Fibroblast of lung (primary cell): Measurements from ENCODE around the gene POSTN. TPM values are rescaled to one million over a fixed set of nuclear protein-coding genes. Genes with fewer than 3 reads are reported as not detected.
A peak's percentile ranks its signal among the peaks of the same experiment; 100 is the strongest.

Experiments
- DNase-seq, 2 donors: peaks; one replicate each; pipeline versions ENCODE4 v3.0.0 to v3.0.0-alpha.2; 2010; ENCODE audit warnings: low read depth in 2 of 2
- H2AFZ ChIP-seq: 2 replicates; pipeline ENCODE4 v1.5.1; 2012; ENCODE audit warnings: low read length, control low read depth, inconsistent platforms
- H3K27ac ChIP-seq: 2 replicates; pipeline ENCODE4 v1.5.1; 2011; ENCODE audit warnings: low read length, control low read depth; ENCODE audit not compliant: insufficient read depth
- H3K27me3 ChIP-seq: 2 replicates; pipeline ENCODE4 v1.5.1; 2011; ENCODE audit warnings: mild to moderate bottlenecking, low read length; ENCODE audit not compliant: control insufficient read depth, insufficient read depth
- H3K36me3 ChIP-seq: 2 replicates; pipeline ENCODE4 v1.5.1; 2011; ENCODE audit warnings: low read length; ENCODE audit not compliant: control insufficient read depth, insufficient read depth
- H3K4me1 ChIP-seq: 2 replicates; pipeline ENCODE4 v1.5.1; 2011; ENCODE audit warnings: low read length; ENCODE audit not compliant: control insufficient read depth, insufficient read depth; ENCODE audit errors: extremely low read depth
- H3K4me2 ChIP-seq: 2 replicates; pipeline ENCODE4 v1.5.1; 2011; ENCODE audit warnings: low read length, control low read depth; ENCODE audit not compliant: insufficient read depth; ENCODE audit errors: extremely low read depth
- H3K4me3 ChIP-seq, 4 experiments: fragments of 200-600 bp in 1 of 4; sonication (generic) in 1 of 4; replicated peaks in 1 of 4; 2 replicates each; pipeline ENCODE4 v1.5.1; 2011 to 2016; ENCODE audit warnings: low read length in 4 of 4, low read depth in 3 of 4, mild to moderate bottlenecking in 3 of 4, control low read depth in 2 of 4, inconsistent platforms in 1 of 4, mixed read lengths in 1 of 4; ENCODE audit not compliant: insufficient read depth in 1 of 4; ENCODE audit errors: control extremely low read depth in 1 of 4
- H3K79me2 ChIP-seq: 2 replicates; pipeline ENCODE4 v1.5.1; 2012; ENCODE audit warnings: mild to moderate bottlenecking, low read length, inconsistent platforms; ENCODE audit not compliant: control insufficient read depth, insufficient read depth
- H3K9ac ChIP-seq: 2 replicates; pipeline ENCODE4 v1.5.1; 2011; ENCODE audit warnings: mild to moderate bottlenecking, low read length, control low read depth; ENCODE audit not compliant: insufficient read depth
- H3K9me3 ChIP-seq: 2 replicates; pipeline ENCODE4 v1.5.1; 2012; ENCODE audit warnings: low read depth, low read length; ENCODE audit not compliant: control insufficient read depth, insufficient read depth
- H4K20me1 ChIP-seq: 2 replicates; pipeline ENCODE4 v1.5.1; 2011; ENCODE audit warnings: low read length; ENCODE audit not compliant: control insufficient read depth, insufficient read depth; ENCODE audit errors: extremely low read depth
- CTCF ChIP-seq, 2 donors: IDR thresholded peaks in 1 of 2; conservative IDR thresholded peaks in 1 of 2; 1 replicate in 1 of 2; 2 replicates in 1 of 2; pipeline ENCODE4 v1.5.1; 2011 to 2012; ENCODE audit warnings: low read length in 2 of 2, control low read depth in 1 of 2, inconsistent platforms in 1 of 2, low read depth in 1 of 2, mild to moderate bottlenecking in 1 of 2
- EZH2 ChIP-seq: IDR thresholded peaks from 2 replicates; pipeline ENCODE4 v1.5.1; 2012; ENCODE audit warnings: low read length, control low read depth, mild to moderate bottlenecking; ENCODE audit errors: missing control alignments
- polyA plus RNA-seq, 2 donors: library from polyadenylated mRNA; depleted of rRNA in 1 of 2; stranded (reverse) in 1 of 2; unstranded in 1 of 2; fragments of >200 nt; gene quantifications; 2 replicates each; pipeline ENCODE4 v1.2.1, GENCODE V29; 2011 to 2012; ENCODE audit warnings: missing spikeins in 1 of 2
- total RNA-seq: library from RNA; depleted of rRNA; stranded (reverse); fragments of >200 nt; gene quantifications from 2 replicates; pipeline ENCODE4 v1.2.1, GENCODE V29; 2014

The POSTN gene
- total and polyA plus RNA-seq, 2 donors (not counting 1 experiment from before 2014, with no cell fraction given) = 221 to 1,141 TPM

GRCh38 chr13:37616131-37616530 is 17.6 kb upstream of the POSTN start:
- Histone ChIP-seq H3K4me3 (no peak overlapping the region), H3K27me3 (no peaks in the 10 kb centered on the region), H3K9me3 (no peaks in the 10 kb centered on the region), H2AFZ (no peak overlapping the region), H3K9ac (no peak overlapping the region), H3K79me2 (no peaks in the 10 kb centered on the region), H3K4me1 (peaks cover 8% of the 10 kb centered on the region), H3K27ac (no peak overlapping the region), H3K4me2 (no peak overlapping the region), H3K36me3 (no peaks in the 10 kb centered on the region), H4K20me1 (no peaks in the 10 kb centered on the region)
- TF ChIP-seq CTCF (conservative IDR thresholded peaks at IDR 0.05 in 1 of 2, IDR thresholded peaks at IDR 0.05 in 1 of 2; ENCODE audit: low read depth in 1 of 2, low read length in 2 of 2) (no peak), EZH2 (no peak)
- DNase-seq = peak in 1 of 2 donors; percentile 43

GRCh38 chr13:37615276-37615675 is 16.7 kb upstream of the POSTN start:
- H3K4me3 ChIP-seq = no peak overlapping the region
- H3K36me3 ChIP-seq = no peaks in the 10 kb centered on the region
- no peak overlapping the region for H3K4me2 ChIP-seq
- no peaks in the 10 kb centered on the region for H3K9me3 ChIP-seq
- no peaks in the 10 kb centered on the region for H3K79me2 ChIP-seq
- TF ChIP-seq EZH2 (no peak), CTCF (conservative IDR thresholded peaks at IDR 0.05 in 1 of 2, IDR thresholded peaks at IDR 0.05 in 1 of 2; ENCODE audit: low read depth in 1 of 2, low read length in 2 of 2) (no peak)
- peaks cover 8% of the 10 kb centered on the region for H3K4me1 ChIP-seq
- peak in 1 of 2 donors; percentile 39 for DNase-seq
- H3K27me3 ChIP-seq = no peaks in the 10 kb centered on the region
- H4K20me1 ChIP-seq = no peaks in the 10 kb centered on the region
- no peak overlapping the region for H3K27ac ChIP-seq
- no peak overlapping the region for H3K9ac ChIP-seq
- no peak overlapping the region for H2AFZ ChIP-seq

GRCh38 chr13:37613638-37614037 is 15.1 kb upstream of the POSTN start:
- DNase-seq = no peak
- no peaks in the 10 kb centered on the region for H3K79me2 ChIP-seq
- H3K4me2 ChIP-seq = no peak overlapping the region
- H2AFZ ChIP-seq = no peak overlapping the region
- no peak overlapping the region for H3K9ac ChIP-seq
- TF ChIP-seq EZH2 (no peak), CTCF (conservative IDR thresholded peaks at IDR 0.05 in 1 of 2, IDR thresholded peaks at IDR 0.05 in 1 of 2; ENCODE audit: low read depth in 1 of 2, low read length in 2 of 2) (no peak)
- no peaks in the 10 kb centered on the region for H3K27me3 ChIP-seq
- no peaks in the 10 kb centered on the region for H3K9me3 ChIP-seq
- H3K27ac ChIP-seq = no peak overlapping the region
- no peaks in the 10 kb centered on the region for H3K36me3 ChIP-seq
- peaks cover 8% of the 10 kb centered on the region for H3K4me1 ChIP-seq
- H3K4me3 ChIP-seq = no peak overlapping the region
- H4K20me1 ChIP-seq = no peaks in the 10 kb centered on the region
